ENCODE results near the gene SOCS3.

DNA sequence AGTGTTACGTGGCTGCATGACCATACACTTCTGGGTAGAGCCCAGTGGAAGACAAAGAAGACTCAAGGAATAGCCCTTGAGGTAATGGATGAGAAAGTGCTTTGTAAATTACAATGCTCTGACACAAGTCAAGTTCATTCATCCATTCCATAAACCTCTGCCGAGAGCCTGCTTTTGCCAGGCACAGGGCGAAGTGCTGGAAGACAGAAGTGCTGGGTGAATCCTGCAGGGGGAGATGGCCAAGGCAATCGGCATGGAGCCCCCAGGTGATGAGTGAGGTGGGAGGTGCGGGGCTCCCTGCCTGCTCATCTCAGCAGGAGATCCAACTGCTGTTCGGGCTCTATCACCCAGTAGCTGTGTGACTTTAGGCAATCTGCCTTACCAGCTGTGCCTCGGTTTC lies 2.8 kb upstream of the SOCS3 start:
- TF ChIP-seq GATA2 (IDR thresholded peaks at IDR 0.05; ENCODE audit: low read depth, low read length) (no peak), GATA3 (IDR thresholded peaks at IDR 0.05; ENCODE audit: low read depth, low read length) (no peak)

Data from SH-SY5Y (cell line).